SK-N-SH treated with all-trans-retinoic acid at 6 μM for 48 hours (cell line): ENCODE results near the gene RASSF1.

Experiments used
- BACH2 ChIP-seq: fragments of 250-450 bp; sonication (Bioruptor Pico); IDR thresholded peaks from 2 replicates; pipeline ENCODE4 v1.9.0; 2021; ENCODE audit warnings: mild to moderate bottlenecking, borderline replicate concordance
- GLIS3 ChIP-seq: fragments of 250-450 bp; sonication (Bioruptor Pico); IDR thresholded peaks from 2 replicates; pipeline ENCODE4 v1.5.0; 2020; ENCODE audit warnings: mild to moderate bottlenecking, moderate library complexity
- RARB ChIP-seq: fragments of 250-450 bp; sonication (Bioruptor Pico); IDR thresholded peaks from 2 replicates; pipeline ENCODE4 v1.8.0; 2021; ENCODE audit warnings: mild to moderate bottlenecking, moderate library complexity
- TOX ChIP-seq: fragments of 250-450 bp; sonication (Bioruptor Pico); IDR thresholded peaks from 2 replicates; pipeline ENCODE4 v1.8.0; 2021; ENCODE audit warnings: mild to moderate bottlenecking, moderate library complexity, borderline replicate concordance
- ZFP3 ChIP-seq: fragments of 250-450 bp; sonication (Bioruptor Pico); IDR thresholded peaks from 2 replicates; pipeline ENCODE4 v1.5.0; 2020; ENCODE audit warnings: mild to moderate bottlenecking, moderate library complexity
- ZFP30 ChIP-seq: fragments of 450-650 bp; formaldehyde crosslinking; IDR thresholded peaks from 2 replicates; pipeline ENCODE4 v1.5.0; 2022; ENCODE audit warnings: mild to moderate bottlenecking, moderate library complexity
- ZNF70 ChIP-seq: fragments of 450-650 bp; formaldehyde crosslinking; IDR thresholded peaks from 2 replicates; pipeline ENCODE4 v1.5.0; 2020; ENCODE audit warnings: mild to moderate bottlenecking, moderate library complexity
- TF ChIP-seq, protein P1 (sequence below): fragments of 250-450 bp; sonication (Bioruptor Pico); IDR thresholded peaks from 2 replicates; pipeline ENCODE4 v1.5.1; 2021; ENCODE audit warnings: mild to moderate bottlenecking, moderate library complexity
- TF ChIP-seq, protein P2 (sequence below): fragments of 250-450 bp; sonication (Bioruptor Pico); IDR thresholded peaks from 2 replicates; pipeline ENCODE4 v1.8.0; 2020; ENCODE audit warnings: mild to moderate bottlenecking, moderate library complexity, borderline replicate concordance
- TF ChIP-seq, protein P3 (sequence below): fragments of 250-450 bp; sonication (Bioruptor Pico); IDR thresholded peaks from 2 replicates; pipeline ENCODE4 v1.5.1; 2020; ENCODE audit warnings: low read depth, mild to moderate bottlenecking, moderate library complexity
- TF ChIP-seq, protein P4 (sequence below): fragments of 250-450 bp; sonication (Bioruptor Pico); IDR thresholded peaks from 2 replicates; pipeline ENCODE4 v1.5.0; 2020; ENCODE audit warnings: mild to moderate bottlenecking, moderate library complexity

DNA sequence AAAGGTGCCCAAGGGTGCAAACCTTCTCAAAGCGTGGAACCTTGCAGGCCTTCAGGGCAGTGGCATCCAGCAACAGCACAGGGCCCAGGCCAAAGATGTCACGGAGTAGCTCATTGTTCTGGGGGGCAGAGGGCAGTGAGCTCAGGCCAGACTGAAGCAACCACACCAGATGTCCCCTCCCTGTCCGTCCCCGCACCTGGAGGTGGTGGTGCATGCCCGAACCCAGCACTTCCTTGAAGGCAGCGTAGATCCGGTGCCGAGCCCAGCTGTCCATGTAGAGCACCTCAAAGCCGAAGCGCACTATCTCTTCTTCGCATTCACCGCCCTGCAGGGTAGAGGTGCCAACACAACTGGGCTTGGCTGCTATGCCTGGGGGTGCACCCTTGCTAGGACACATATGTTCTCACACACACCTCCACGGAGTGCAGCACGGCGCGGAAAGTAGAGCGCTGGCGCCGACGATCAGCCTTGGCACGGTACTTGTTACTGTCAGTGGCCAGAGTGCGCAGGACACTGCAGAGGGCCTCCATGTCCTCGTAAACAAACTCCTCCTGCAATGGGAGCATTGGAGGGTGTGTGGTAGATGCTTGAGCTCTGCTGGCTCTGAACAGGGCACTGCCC lies 52.1 kb downstream of the RASSF1 start:
- TF ChIP-seq ZFP3 (no peak), ZFP30 (CRISPR knock-in tag) (no peak), ZNF70 (CRISPR knock-in tag) (no peak), TOX (no peak), BACH2 (CRISPR knock-in tag) (no peak), RARB (CRISPR knock-in tag) (no peak), GLIS3 (CRISPR knock-in tag) (no peak)
- TF ChIP-seq, protein P1, sequence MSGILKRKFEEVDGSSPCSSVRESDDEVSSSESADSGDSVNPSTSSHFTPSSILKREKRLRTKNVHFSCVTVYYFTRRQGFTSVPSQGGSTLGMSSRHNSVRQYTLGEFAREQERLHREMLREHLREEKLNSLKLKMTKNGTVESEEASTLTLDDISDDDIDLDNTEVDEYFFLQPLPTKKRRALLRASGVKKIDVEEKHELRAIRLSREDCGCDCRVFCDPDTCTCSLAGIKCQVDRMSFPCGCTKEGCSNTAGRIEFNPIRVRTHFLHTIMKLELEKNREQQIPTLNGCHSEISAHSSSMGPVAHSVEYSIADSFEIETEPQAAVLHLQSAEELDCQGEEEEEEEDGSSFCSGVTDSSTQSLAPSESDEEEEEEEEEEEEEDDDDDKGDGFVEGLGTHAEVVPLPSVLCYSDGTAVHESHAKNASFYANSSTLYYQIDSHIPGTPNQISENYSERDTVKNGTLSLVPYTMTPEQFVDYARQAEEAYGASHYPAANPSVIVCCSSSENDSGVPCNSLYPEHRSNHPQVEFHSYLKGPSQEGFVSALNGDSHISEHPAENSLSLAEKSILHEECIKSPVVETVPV (CRISPR knock-in tag), result no peak
- TF ChIP-seq, protein P2, sequence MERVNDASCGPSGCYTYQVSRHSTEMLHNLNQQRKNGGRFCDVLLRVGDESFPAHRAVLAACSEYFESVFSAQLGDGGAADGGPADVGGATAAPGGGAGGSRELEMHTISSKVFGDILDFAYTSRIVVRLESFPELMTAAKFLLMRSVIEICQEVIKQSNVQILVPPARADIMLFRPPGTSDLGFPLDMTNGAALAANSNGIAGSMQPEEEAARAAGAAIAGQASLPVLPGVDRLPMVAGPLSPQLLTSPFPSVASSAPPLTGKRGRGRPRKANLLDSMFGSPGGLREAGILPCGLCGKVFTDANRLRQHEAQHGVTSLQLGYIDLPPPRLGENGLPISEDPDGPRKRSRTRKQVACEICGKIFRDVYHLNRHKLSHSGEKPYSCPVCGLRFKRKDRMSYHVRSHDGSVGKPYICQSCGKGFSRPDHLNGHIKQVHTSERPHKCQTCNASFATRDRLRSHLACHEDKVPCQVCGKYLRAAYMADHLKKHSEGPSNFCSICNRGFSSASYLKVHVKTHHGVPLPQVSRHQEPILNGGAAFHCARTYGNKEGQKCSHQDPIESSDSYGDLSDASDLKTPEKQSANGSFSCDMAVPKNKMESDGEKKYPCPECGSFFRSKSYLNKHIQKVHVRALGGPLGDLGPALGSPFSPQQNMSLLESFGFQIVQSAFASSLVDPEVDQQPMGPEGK, result no peak
- TF ChIP-seq, protein P3, sequence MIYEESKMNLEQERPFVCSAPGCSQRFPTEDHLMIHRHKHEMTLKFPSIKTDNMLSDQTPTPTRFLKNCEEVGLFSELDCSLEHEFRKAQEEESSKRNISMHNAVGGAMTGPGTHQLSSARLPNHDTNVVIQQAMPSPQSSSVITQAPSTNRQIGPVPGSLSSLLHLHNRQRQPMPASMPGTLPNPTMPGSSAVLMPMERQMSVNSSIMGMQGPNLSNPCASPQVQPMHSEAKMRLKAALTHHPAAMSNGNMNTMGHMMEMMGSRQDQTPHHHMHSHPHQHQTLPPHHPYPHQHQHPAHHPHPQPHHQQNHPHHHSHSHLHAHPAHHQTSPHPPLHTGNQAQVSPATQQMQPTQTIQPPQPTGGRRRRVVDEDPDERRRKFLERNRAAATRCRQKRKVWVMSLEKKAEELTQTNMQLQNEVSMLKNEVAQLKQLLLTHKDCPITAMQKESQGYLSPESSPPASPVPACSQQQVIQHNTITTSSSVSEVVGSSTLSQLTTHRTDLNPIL (CRISPR knock-in tag), result no peak
- TF ChIP-seq, protein P4, sequence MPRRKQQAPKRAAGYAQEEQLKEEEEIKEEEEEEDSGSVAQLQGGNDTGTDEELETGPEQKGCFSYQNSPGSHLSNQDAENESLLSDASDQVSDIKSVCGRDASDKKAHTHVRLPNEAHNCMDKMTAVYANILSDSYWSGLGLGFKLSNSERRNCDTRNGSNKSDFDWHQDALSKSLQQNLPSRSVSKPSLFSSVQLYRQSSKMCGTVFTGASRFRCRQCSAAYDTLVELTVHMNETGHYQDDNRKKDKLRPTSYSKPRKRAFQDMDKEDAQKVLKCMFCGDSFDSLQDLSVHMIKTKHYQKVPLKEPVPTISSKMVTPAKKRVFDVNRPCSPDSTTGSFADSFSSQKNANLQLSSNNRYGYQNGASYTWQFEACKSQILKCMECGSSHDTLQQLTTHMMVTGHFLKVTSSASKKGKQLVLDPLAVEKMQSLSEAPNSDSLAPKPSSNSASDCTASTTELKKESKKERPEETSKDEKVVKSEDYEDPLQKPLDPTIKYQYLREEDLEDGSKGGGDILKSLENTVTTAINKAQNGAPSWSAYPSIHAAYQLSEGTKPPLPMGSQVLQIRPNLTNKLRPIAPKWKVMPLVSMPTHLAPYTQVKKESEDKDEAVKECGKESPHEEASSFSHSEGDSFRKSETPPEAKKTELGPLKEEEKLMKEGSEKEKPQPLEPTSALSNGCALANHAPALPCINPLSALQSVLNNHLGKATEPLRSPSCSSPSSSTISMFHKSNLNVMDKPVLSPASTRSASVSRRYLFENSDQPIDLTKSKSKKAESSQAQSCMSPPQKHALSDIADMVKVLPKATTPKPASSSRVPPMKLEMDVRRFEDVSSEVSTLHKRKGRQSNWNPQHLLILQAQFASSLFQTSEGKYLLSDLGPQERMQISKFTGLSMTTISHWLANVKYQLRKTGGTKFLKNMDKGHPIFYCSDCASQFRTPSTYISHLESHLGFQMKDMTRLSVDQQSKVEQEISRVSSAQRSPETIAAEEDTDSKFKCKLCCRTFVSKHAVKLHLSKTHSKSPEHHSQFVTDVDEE (CRISPR knock-in tag), result no peak
